SU-DHL-6 (cell line): ENCODE results near the gene DLD.

Experiments used
- H2AFZ ChIP-seq: fragments of 200-600 bp; sonication (generic); 2 replicates; pipeline ENCODE4 v1.6.1; 2014; ENCODE audit warnings: low read depth, mild to moderate bottlenecking, moderate library complexity, mixed read lengths, antibody characterized with exemption, low read length; ENCODE audit not compliant: severe bottlenecking
- H3F3A ChIP-seq: fragments of 200-600 bp; shearing (Covaris generic); 2 replicates; pipeline ENCODE4 v1.6.0; 2016; ENCODE audit warnings: antibody characterized with exemption, mild to moderate bottlenecking; ENCODE audit not compliant: insufficient read depth
- H3K27ac ChIP-seq: fragments of 200-600 bp; sonication (generic); 2 replicates; pipeline ENCODE4 v1.5.1; 2016; ENCODE audit warnings: low read depth, mild to moderate bottlenecking, low read length, moderate library complexity, mixed read lengths
- H3K27me3 ChIP-seq: fragments of 200-600 bp; sonication (generic), shearing (Covaris generic); 2 replicates; pipeline ENCODE4 v1.6.0; 2014; ENCODE audit warnings: mild to moderate bottlenecking, low read length
- H3K36me3 ChIP-seq: fragments of 200-600 bp; sonication (generic); 2 replicates; pipeline ENCODE4 v1.6.1; 2014; ENCODE audit warnings: mild to moderate bottlenecking, low read length, mixed read lengths
- H3K4me2 ChIP-seq: fragments of 300-600, 200-600 bp; shearing (Covaris generic), sonication (generic); 2 replicates; pipeline ENCODE4 v1.6.0; 2014; ENCODE audit warnings: low read length, low read depth, mild to moderate bottlenecking; ENCODE audit not compliant: poor library complexity, severe bottlenecking
- H3K4me3 ChIP-seq: fragments of 200-600 bp; sonication (generic); 2 replicates; pipeline ENCODE4 v1.5.1; 2014; ENCODE audit warnings: antibody characterized with exemption, low read length, mild to moderate bottlenecking, mixed read lengths; ENCODE audit not compliant: insufficient read depth, poor library complexity, severe bottlenecking
- H3K79me2 ChIP-seq: fragments of 200-600 bp; sonication (generic); 2 replicates; pipeline ENCODE4 v1.6.1; 2014; ENCODE audit warnings: mild to moderate bottlenecking, low read length, moderate library complexity; ENCODE audit not compliant: insufficient read depth
- H3K9ac ChIP-seq: fragments of 200-600 bp; sonication (generic); 2 replicates; pipeline ENCODE4 v1.7.0; 2014; ENCODE audit warnings: mild to moderate bottlenecking, low read length
- H3K9me2 ChIP-seq: fragments of 200-600 bp; sonication (generic); replicated peaks from 2 replicates; pipeline ENCODE4 v1.6.1; 2014; ENCODE audit warnings: low read length; ENCODE audit not compliant: insufficient read depth
- H3K9me3 ChIP-seq: fragments of 200-600 bp; sonication (generic); 2 replicates; pipeline ENCODE4 v1.6.1; 2014; ENCODE audit warnings: low read length, mixed read lengths; ENCODE audit not compliant: insufficient read depth
- H4K20me1 ChIP-seq: fragments of 200-600 bp; sonication (generic); 2 replicates; pipeline ENCODE4 v1.6.1; 2014; ENCODE audit warnings: low read depth, mild to moderate bottlenecking, antibody characterized with exemption, low read length, moderate library complexity, mixed read lengths
- EZH2phosphoT487 ChIP-seq: fragments of 200-600 bp; sonication (generic), shearing (Covaris generic); conservative IDR thresholded peaks from 2 replicates; pipeline ENCODE4 v1.6.1; 2018; ENCODE audit warnings: mild to moderate bottlenecking, antibody characterized with exemption, low read length, moderate library complexity, mixed read lengths
- TF ChIP-seq, protein P1 (sequence below): fragments of 200-600 bp; sonication (generic); IDR thresholded peaks from one replicate; pipeline ENCODE4 v1.5.1; 2017; ENCODE audit warnings: antibody characterized with exemption, mild to moderate bottlenecking, low read length, moderate library complexity; ENCODE audit not compliant: insufficient read depth, poor library complexity, severe bottlenecking

DLD gene

DNA sequence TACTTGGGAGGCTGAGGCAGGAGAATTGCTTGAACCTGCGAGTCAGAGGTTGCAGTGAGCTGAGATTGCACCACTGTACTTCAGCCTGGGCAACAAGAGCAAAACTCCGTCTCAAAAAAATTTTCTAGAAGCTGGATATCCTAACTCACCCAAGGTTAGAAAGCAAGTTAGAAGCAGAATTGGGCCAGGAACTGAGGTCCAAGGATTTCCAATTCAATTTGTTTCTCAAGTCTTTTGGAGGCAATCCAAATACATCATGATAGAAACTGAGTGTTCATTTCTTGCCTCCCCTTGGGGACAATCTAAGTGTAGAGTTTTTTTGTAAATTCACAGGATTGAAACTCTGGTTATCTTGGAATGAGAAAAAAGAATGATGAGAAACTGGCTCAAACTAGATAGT lies 66.5 kb downstream of the DLD start:
- no peaks in the 10 kb centered on the region for H3K36me3 ChIP-seq

GRCh38 chr7:107958764-107959526 lies 68.0 kb downstream of the DLD start:
- Histone ChIP-seq H3K27me3 (no peaks in the 10 kb centered on the region), H3K36me3 (no peaks in the 10 kb centered on the region), H4K20me1 (no peaks in the 10 kb centered on the region), H3K27ac (no peak overlapping the region), H2AFZ (no peak overlapping the region), H3K4me3 (no peak overlapping the region), H3K9me2 (no peaks in the 10 kb centered on the region), H3F3A (no peaks in the 10 kb centered on the region), H3K4me2 (no peak overlapping the region), H3K9ac (no peak overlapping the region), H3K79me2 (no peaks in the 10 kb centered on the region), H3K9me3 (no peaks in the 10 kb centered on the region)
- no peak for TF ChIP-seq EZH2phosphoT487
- TF ChIP-seq, protein P1, sequence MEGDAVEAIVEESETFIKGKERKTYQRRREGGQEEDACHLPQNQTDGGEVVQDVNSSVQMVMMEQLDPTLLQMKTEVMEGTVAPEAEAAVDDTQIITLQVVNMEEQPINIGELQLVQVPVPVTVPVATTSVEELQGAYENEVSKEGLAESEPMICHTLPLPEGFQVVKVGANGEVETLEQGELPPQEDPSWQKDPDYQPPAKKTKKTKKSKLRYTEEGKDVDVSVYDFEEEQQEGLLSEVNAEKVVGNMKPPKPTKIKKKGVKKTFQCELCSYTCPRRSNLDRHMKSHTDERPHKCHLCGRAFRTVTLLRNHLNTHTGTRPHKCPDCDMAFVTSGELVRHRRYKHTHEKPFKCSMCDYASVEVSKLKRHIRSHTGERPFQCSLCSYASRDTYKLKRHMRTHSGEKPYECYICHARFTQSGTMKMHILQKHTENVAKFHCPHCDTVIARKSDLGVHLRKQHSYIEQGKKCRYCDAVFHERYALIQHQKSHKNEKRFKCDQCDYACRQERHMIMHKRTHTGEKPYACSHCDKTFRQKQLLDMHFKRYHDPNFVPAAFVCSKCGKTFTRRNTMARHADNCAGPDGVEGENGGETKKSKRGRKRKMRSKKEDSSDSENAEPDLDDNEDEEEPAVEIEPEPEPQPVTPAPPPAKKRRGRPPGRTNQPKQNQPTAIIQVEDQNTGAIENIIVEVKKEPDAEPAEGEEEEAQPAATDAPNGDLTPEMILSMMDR = no peak

More for the DNA sequence above, 66.5 kb downstream of the DLD start:
- Histone ChIP-seq H3K27me3 (no peaks in the 10 kb centered on the region), H3F3A (no peaks in the 10 kb centered on the region), H2AFZ (no peak overlapping the region), H3K27ac (no peak overlapping the region), H3K79me2 (no peaks in the 10 kb centered on the region), H3K9me2 (no peaks in the 10 kb centered on the region), H3K4me2 (no peak overlapping the region), H3K9me3 (no peaks in the 10 kb centered on the region), H3K9ac (no peak overlapping the region), H3K4me3 (no peak overlapping the region), H4K20me1 (no peaks in the 10 kb centered on the region)
- TF ChIP-seq EZH2phosphoT487 = no peak
- TF ChIP-seq, protein P1 = no peak

- no peak overlapping the region for H3K4me2 ChIP-seq
- no peaks in the 10 kb centered on the region for H4K20me1 ChIP-seq
- H3F3A ChIP-seq = no peaks in the 10 kb centered on the region
- H3K4me3 ChIP-seq = no peak overlapping the region
- H3K27ac ChIP-seq = no peak overlapping the region
- no peaks in the 10 kb centered on the region for H3K79me2 ChIP-seq
- H3K9me3 ChIP-seq = no peaks in the 10 kb centered on the region
- TF ChIP-seq, protein P1 = no peak
- TF ChIP-seq EZH2phosphoT487 = no peak
- H2AFZ ChIP-seq = no peak overlapping the region
- H3K27me3 ChIP-seq = no peaks in the 10 kb centered on the region
- no peaks in the 10 kb centered on the region for H3K36me3 ChIP-seq
- H3K9me2 ChIP-seq = no peaks in the 10 kb centered on the region
- no peak overlapping the region for H3K9ac ChIP-seq
These were observed 68.5 kb downstream of the DLD start for GRCh38 chr7:107959527-107959898.
